Vagina (tissue), 2 donors: ENCODE data around the gene LIMK1. TPM values are rescaled to one million over a fixed set of nuclear protein-coding genes. Genes with fewer than 3 reads are reported as not detected.
A peak's percentile ranks its signal among the peaks of the same experiment; 100 is the strongest.
"Not testable (repeated sequence)": the region's sequence is repeated elsewhere in the genome, so short reads cannot be mapped to it uniquely, and the experiment has no call there.

ENCODE experiments used
- DNase-seq, 2 donors: peaks; one replicate each; pipeline ENCODE4 v3.0.0-alpha.2; 2017; ENCODE audit errors: extremely low spot score in 2 of 2
- H3K27ac ChIP-seq: fragments of 200-600 bp; sonication (generic); one replicate; pipeline ENCODE4 v1.5.1; 2019
- H3K27me3 ChIP-seq: fragments of 200-600 bp; sonication (generic); one replicate; pipeline ENCODE4 v1.5.1; 2019
- H3K36me3 ChIP-seq, 2 donors: fragments of 200-600 bp; sonication (generic); one replicate each; pipeline ENCODE4 v1.5.1; 2017 to 2019
- H3K4me1 ChIP-seq: fragments of 200-600 bp; sonication (generic); one replicate; pipeline ENCODE4 v1.5.1; 2019
- H3K4me3 ChIP-seq, 2 donors: fragments of 200-600 bp; sonication (generic); 1 replicate in 1 of 2; 2 replicates in 1 of 2; pipeline ENCODE4 v1.5.1; 2016 to 2019
- H3K9me3 ChIP-seq: fragments of 200-600 bp; sonication (generic); one replicate; pipeline ENCODE4 v1.5.1; 2019
- CTCF ChIP-seq, 3 experiments: fragments of 450-650 bp in 2 of 3; fragments of 200-600 bp in 1 of 3; sonication (generic) in 1 of 3; IDR thresholded peaks; one replicate each; pipeline ENCODE4 v1.5.1; 2017 to 2019; ENCODE audit warnings: antibody characterized with exemption in 3 of 3, mild to moderate bottlenecking in 2 of 3, moderate library complexity in 2 of 3
- POLR2A ChIP-seq, 2 donors: fragments of 450-650 bp; IDR thresholded peaks; one replicate each; pipeline ENCODE4 v1.6.1; 2017; ENCODE audit warnings: antibody characterized with exemption in 2 of 2, mild to moderate bottlenecking in 2 of 2, moderate library complexity in 2 of 2
- POLR2AphosphoS5 ChIP-seq, 2 donors: sonication (generic); formaldehyde crosslinking; IDR thresholded peaks; one replicate each; pipeline ENCODE4 v1.9.0; 2017; ENCODE audit warnings: antibody characterized with exemption in 2 of 2, mild to moderate bottlenecking in 2 of 2, low read depth in 1 of 2; ENCODE audit not compliant: insufficient read depth in 1 of 2
- intact Hi-C: fragments of 100-400 bp; cut with DNase I; formaldehyde crosslinking; loops from one replicate; pipeline ENCODE4 v1.15.1; 2023
- total RNA-seq: library from RNA; depleted of rRNA; stranded (reverse); fragments of >200 nt; gene quantifications from one replicate; pipeline ENCODE4 v1.2.3, GENCODE V29; 2016

The LIMK1 gene
- total RNA-seq, 1 donor from 2014 or later = 28.2 TPM

- H3K27ac ChIP-seq = peak overlapping the region; percentile 68
- no peak for TF ChIP-seq CTCF (IDR thresholded peaks at IDR 0.05)
- intact Hi-C loops = no loop called here
- no peak overlapping the region for H3K4me3 ChIP-seq
- peaks cover 0 to 16% of the 10 kb centered on the region in 2 donors for H3K36me3 ChIP-seq
- H3K9me3 ChIP-seq = no peaks in the 10 kb centered on the region
- H3K27me3 ChIP-seq = no peaks in the 10 kb centered on the region
- DNase-seq = no peak
- H3K4me1 ChIP-seq = peaks cover 65% of the 10 kb centered on the region
These were observed 42.6 kb upstream of the LIMK1 start for GRCh38 chr7:74040791-74041520.

GRCh38 chr7:74042746-74043522 lies 40.7 kb upstream of the LIMK1 start:
- intact Hi-C loops = no loop called here
- no peak for DNase-seq
- no peaks in the 10 kb centered on the region for H3K27me3 ChIP-seq
- no peak overlapping the region for H3K4me3 ChIP-seq
- peaks cover 54% of the 10 kb centered on the region for H3K4me1 ChIP-seq
- TF ChIP-seq POLR2A (IDR thresholded peaks at IDR 0.05) = no peak
- no peak for TF ChIP-seq CTCF (IDR thresholded peaks at IDR 0.05)
- TF ChIP-seq POLR2AphosphoS5 (IDR thresholded peaks at IDR 0.05; ENCODE audit: insufficient read depth in 1 of 2, low read depth in 1 of 2) = no peak
- H3K36me3 ChIP-seq = peaks cover 0 to 19% of the 10 kb centered on the region in 2 donors
- H3K9me3 ChIP-seq = no peaks in the 10 kb centered on the region
- H3K27ac ChIP-seq = peak overlapping the region; percentile 62

- peaks cover 0 to 25% of the 10 kb centered on the region in 2 donors for H3K36me3 ChIP-seq
- DNase-seq = no peak
These were observed 40.1 kb upstream of the LIMK1 start for GRCh38 chr7:74043523-74043951.

GRCh38 chr7:74044366-74045350 lies 38.9 kb upstream of the LIMK1 start:
- intact Hi-C loops = no loop called here
- peaks cover 36% of the 10 kb centered on the region for H3K4me1 ChIP-seq
- peak overlapping the region; percentile 62 for H3K27ac ChIP-seq
- no peak for DNase-seq
- H3K27me3 ChIP-seq = no peaks in the 10 kb centered on the region
- H3K9me3 ChIP-seq = no peaks in the 10 kb centered on the region
- TF ChIP-seq POLR2AphosphoS5 (IDR thresholded peaks at IDR 0.05; ENCODE audit: insufficient read depth in 1 of 2, low read depth in 1 of 2) (no peak), POLR2A (IDR thresholded peaks at IDR 0.05) (no peak), CTCF (IDR thresholded peaks at IDR 0.05) (no peak)
- H3K4me3 ChIP-seq = no peak overlapping the region
- peaks cover 0 to 36% of the 10 kb centered on the region in 2 donors for H3K36me3 ChIP-seq

More at GRCh38 chr7:74043523-74043951, 40.1 kb upstream of the LIMK1 start:
- intact Hi-C loops = no loop called here
- H3K9me3 ChIP-seq = no peaks in the 10 kb centered on the region
- peak overlapping the region; percentile 62 for H3K27ac ChIP-seq
- no peaks in the 10 kb centered on the region for H3K27me3 ChIP-seq
- TF ChIP-seq POLR2AphosphoS5 (IDR thresholded peaks at IDR 0.05; ENCODE audit: insufficient read depth in 1 of 2, low read depth in 1 of 2) (no peak), CTCF (IDR thresholded peaks at IDR 0.05) (no peak), POLR2A (IDR thresholded peaks at IDR 0.05) (no peak)
- H3K4me1 ChIP-seq = peaks cover 48% of the 10 kb centered on the region
- H3K4me3 ChIP-seq = no peak overlapping the region

- H3K27ac ChIP-seq, DNase-seq, H3K4me3 ChIP-seq, H3K27me3 ChIP-seq, H3K9me3 ChIP-seq, intact Hi-C loops: not testable (repeated sequence)
- peaks cover 25% of the 10 kb centered on the region for H3K4me1 ChIP-seq
- H3K36me3 ChIP-seq = peaks cover 1 to 52% of the 10 kb centered on the region in 2 donors
These were observed 37.0 kb upstream of the LIMK1 start for GRCh38 chr7:74046581-74046980.
